ENCODE measurements around the gene ZFP36L2.

The ZFP36L2 gene

DNA sequence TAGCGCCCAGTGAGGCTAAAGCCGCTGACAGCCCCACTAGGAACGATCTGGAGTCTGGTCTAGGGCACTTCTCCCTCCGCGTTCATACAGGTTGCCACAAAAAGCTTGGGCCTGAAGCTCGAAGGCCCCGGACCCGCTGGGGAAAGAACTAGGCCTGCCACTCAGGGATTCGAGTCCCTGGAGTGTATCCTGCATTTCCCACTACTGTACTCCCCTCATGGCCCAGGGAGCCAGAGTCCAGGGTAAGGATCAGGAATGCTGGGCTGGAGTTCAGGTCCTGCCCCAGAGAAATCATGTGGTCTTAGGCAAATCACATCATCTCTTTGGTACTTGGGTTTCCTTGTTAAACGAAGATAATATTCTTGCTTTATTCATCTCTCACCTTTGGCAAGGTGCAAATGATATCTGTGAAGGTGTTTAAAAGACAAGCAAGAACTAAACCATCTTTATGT lies 1.4 kb upstream of the ZFP36L2 start:
- Histone ChIP-seq H3K4me1 (ENCODE audit: control insufficient read depth, insufficient read depth, low read length) (peaks cover 22% of the 10 kb centered on the region), H3K27me3 (ENCODE audit: control insufficient read depth, insufficient read depth, low read length) (no peaks in the 10 kb centered on the region), H3K4me3 (ENCODE audit: low read length) (peak overlapping the region; percentile 68), H3K9ac (ENCODE audit: low read length) (peak overlapping the region; percentile 93), H3K36me3 (ENCODE audit: control insufficient read depth, insufficient read depth, low read length) (peaks cover 10% of the 10 kb centered on the region), H3K9me3 (ENCODE audit: control insufficient read depth, low read length) (no peaks in the 10 kb centered on the region)

- Histone ChIP-seq H3K4me3 (ENCODE audit: low read length) (peak overlapping the region; percentile 68), H3K27me3 (ENCODE audit: control insufficient read depth, insufficient read depth, low read length) (no peaks in the 10 kb centered on the region), H3K9me3 (ENCODE audit: control insufficient read depth, low read length) (no peaks in the 10 kb centered on the region), H3K9ac (ENCODE audit: low read length) (peak overlapping the region; percentile 93), H3K4me1 (ENCODE audit: control insufficient read depth, insufficient read depth, low read length) (peaks cover 22% of the 10 kb centered on the region), H3K36me3 (ENCODE audit: control insufficient read depth, insufficient read depth, low read length) (peaks cover 10% of the 10 kb centered on the region)
These were observed 786 bp upstream of the ZFP36L2 start for GRCh38 chr2:43226955-43227829.

DNA sequence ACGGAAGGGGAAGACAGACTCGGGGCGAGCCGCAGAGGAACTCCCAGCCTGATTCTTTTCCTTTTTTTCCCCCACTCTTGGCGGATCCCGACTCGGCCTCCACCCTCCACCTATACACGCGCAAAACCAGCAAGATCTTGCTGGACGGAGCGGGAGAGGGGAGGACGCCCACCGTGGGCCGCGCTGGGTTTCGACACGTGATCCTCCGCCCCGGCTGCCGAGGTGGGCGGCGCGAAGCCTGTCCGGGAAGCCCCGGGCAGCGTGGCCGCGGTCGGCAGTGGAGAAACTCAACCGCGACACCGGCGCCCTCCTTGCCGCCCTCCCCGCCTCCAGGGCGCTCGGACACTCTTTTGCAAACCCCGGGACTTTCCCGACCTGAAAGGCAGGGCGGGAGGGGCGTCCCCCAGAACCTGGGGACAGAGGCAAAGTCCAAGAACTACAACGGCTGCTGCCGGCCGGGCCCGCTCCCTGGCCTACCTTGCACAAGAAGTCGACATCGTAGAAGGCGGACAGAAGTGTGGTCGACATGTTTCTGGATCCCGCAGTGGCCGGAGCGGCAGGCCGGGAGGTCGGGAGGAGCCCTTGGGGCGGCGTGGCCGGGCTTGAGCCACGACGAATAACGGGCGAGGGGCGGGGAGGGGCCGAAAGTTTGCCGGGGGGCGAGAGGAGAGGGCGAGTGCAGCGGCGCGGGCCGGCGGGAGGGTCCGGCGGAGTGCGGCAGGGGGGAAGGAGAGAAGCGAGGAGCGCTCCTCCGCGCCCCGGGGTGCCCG lies 433 bp downstream of the ZFP36L2 start:
- H3K4me3 ChIP-seq (ENCODE audit: low read length): peak overlapping the region; percentile 76
- H3K4me1 ChIP-seq (ENCODE audit: control insufficient read depth, insufficient read depth, low read length): peaks cover 30% of the 10 kb centered on the region
- peaks cover 10% of the 10 kb centered on the region for H3K36me3 ChIP-seq (ENCODE audit: control insufficient read depth, insufficient read depth, low read length)
- H3K9ac ChIP-seq (ENCODE audit: low read length): peak overlapping the region; percentile 88
- H3K9me3 ChIP-seq (ENCODE audit: control insufficient read depth, low read length): no peaks in the 10 kb centered on the region
- H3K27me3 ChIP-seq (ENCODE audit: control insufficient read depth, insufficient read depth, low read length): no peaks in the 10 kb centered on the region

DNA sequence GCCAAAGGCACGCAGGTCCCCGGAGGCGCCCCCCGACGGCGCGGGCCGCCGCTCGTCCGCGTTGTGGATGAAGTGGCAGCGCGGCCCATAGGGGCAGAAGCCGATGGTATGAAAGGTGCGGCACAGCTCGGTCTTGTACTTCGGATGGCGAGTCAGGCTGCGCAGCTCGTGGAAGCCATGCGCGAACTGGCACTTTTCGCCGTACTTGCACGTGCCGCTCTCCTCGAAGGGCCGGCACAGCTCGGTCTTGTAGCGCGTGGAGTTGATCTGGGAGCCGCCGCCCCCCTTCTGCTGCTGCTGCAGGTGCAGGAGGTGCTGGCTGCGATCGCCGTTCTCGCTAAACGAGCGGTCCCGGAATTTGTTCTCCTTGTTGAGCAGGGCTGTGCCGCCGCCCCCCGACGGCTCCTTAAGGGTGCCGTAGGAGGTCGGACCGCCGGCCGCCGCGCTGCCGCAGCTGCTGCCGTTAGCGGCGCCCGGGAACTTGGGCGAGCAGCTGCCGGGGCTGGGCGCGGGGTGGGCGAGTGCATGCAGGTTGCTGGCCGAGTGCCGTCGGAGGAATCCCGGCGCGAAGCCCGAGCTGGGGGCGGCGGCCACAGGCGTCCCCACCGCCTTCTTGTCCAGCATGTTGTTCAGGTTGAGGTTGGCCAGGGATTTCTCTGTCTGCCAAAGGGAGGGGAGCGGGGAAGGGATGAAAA lies 1.2 kb downstream of the ZFP36L2 start:
- H3K4me1 ChIP-seq (ENCODE audit: control insufficient read depth, insufficient read depth, low read length): peaks cover 34% of the 10 kb centered on the region
- H3K9me3 ChIP-seq (ENCODE audit: control insufficient read depth, low read length): no peaks in the 10 kb centered on the region
- H3K27me3 ChIP-seq (ENCODE audit: control insufficient read depth, insufficient read depth, low read length): no peaks in the 10 kb centered on the region
- peak overlapping the region; percentile 88 for H3K9ac ChIP-seq (ENCODE audit: low read length)
- peaks cover 10% of the 10 kb centered on the region for H3K36me3 ChIP-seq (ENCODE audit: control insufficient read depth, insufficient read depth, low read length)
- peak overlapping the region; percentile 76 for H3K4me3 ChIP-seq (ENCODE audit: low read length)

DNA sequence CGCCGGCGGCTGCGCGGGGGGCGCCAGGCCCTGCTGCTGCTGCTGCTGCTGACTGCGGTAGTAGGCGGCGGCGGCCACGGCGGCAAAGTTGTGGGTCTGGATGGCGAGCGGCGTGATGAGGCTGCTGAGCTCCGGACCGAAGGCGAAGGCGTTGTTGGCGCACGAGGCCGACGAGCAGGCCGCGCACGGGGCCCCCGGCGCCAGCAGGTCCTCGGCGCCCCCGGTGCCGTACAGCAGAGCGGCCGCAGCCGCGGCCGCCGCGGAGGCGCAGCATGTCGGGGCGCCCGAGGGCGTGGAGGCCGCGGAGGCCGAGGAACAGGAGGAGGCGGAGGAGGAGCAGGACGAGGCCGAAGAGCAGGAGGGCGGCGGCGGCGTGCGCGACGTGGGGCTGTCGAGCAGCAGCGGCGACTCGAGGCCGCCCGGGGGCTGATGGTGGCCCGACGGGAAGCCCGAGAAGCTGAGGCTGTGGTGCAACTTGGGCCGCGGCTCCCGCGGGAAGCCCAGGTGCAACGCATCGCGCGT lies 1.8 kb downstream of the ZFP36L2 start:
- Histone ChIP-seq H3K27me3 (ENCODE audit: control insufficient read depth, insufficient read depth, low read length) (no peaks in the 10 kb centered on the region), H3K4me1 (ENCODE audit: control insufficient read depth, insufficient read depth, low read length) (peaks cover 33% of the 10 kb centered on the region), H3K9ac (ENCODE audit: low read length) (peak overlapping the region; percentile 88), H3K9me3 (ENCODE audit: control insufficient read depth, low read length) (no peaks in the 10 kb centered on the region), H3K4me3 (ENCODE audit: low read length) (peak overlapping the region; percentile 76), H3K36me3 (ENCODE audit: control insufficient read depth, insufficient read depth, low read length) (peaks cover 10% of the 10 kb centered on the region)

- Histone ChIP-seq H3K9me3 (ENCODE audit: control insufficient read depth, low read length) (no peaks in the 10 kb centered on the region), H3K36me3 (ENCODE audit: control insufficient read depth, insufficient read depth, low read length) (peaks cover 10% of the 10 kb centered on the region), H3K9ac (ENCODE audit: low read length) (peak overlapping the region; percentile 88), H3K27me3 (ENCODE audit: control insufficient read depth, insufficient read depth, low read length) (no peaks in the 10 kb centered on the region), H3K4me3 (ENCODE audit: low read length) (peak overlapping the region; percentile 83), H3K4me1 (ENCODE audit: control insufficient read depth, insufficient read depth, low read length) (peaks cover 32% of the 10 kb centered on the region)
These were observed 2.3 kb downstream of the ZFP36L2 start for GRCh38 chr2:43224131-43224570.

- peaks cover 32% of the 10 kb centered on the region for H3K4me1 ChIP-seq (ENCODE audit: control insufficient read depth, insufficient read depth, low read length)
- peak overlapping the region; percentile 83 for H3K4me3 ChIP-seq (ENCODE audit: low read length)
- H3K9me3 ChIP-seq (ENCODE audit: control insufficient read depth, low read length): no peaks in the 10 kb centered on the region
- H3K36me3 ChIP-seq (ENCODE audit: control insufficient read depth, insufficient read depth, low read length): peaks cover 10% of the 10 kb centered on the region
- no peaks in the 10 kb centered on the region for H3K27me3 ChIP-seq (ENCODE audit: control insufficient read depth, insufficient read depth, low read length)
- H3K9ac ChIP-seq (ENCODE audit: low read length): peak overlapping the region; percentile 88
These were observed 2.8 kb downstream of the ZFP36L2 start for GRCh38 chr2:43223521-43224001.

GRCh38 chr2:43222475-43223309 lies 3.7 kb downstream of the ZFP36L2 start:
- peaks cover 10% of the 10 kb centered on the region for H3K36me3 ChIP-seq (ENCODE audit: control insufficient read depth, insufficient read depth, low read length)
- peak overlapping the region; percentile 88 for H3K9ac ChIP-seq (ENCODE audit: low read length)
- H3K27me3 ChIP-seq (ENCODE audit: control insufficient read depth, insufficient read depth, low read length): no peaks in the 10 kb centered on the region
- H3K9me3 ChIP-seq (ENCODE audit: control insufficient read depth, low read length): no peaks in the 10 kb centered on the region
- peaks cover 32% of the 10 kb centered on the region for H3K4me1 ChIP-seq (ENCODE audit: control insufficient read depth, insufficient read depth, low read length)
- peak overlapping the region; percentile 39 for H3K4me3 ChIP-seq (ENCODE audit: low read length)

DNA sequence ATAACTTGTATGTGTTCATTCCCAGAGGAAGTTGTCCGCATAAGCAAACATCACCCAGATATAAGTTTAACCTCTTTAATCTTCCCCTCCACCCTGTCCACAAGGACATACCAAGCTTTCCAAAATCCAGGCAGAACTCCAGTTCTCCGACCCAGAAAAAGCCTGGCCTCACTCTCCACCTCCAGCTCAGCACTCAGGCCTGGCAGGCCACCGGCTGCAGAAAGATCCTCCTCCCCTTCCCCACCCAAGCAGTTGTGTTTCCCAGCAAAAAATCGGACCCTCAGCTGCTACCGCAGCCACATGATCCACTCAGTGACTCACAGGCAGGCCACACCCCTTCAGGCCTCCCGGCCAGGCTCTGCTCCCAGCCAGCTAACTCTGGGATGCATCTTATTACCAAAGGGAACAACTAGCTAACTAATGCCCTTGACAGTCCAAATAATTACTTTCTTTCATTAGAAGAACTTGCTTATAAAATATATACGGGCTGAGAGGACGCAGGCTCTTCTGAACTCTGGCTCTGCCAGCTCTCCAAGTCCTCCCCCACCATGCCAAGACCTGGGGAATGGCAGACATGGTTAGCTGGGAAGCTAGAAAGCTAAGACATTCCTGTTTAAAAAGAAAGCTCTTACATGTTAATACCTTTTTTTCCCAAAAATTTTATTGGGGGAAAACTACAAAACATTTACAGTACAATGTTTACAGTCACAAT lies 4.5 kb downstream of the ZFP36L2 start:
- H3K9ac ChIP-seq (ENCODE audit: low read length): peak overlapping the region; percentile 88
- peaks cover 35% of the 10 kb centered on the region for H3K4me1 ChIP-seq (ENCODE audit: control insufficient read depth, insufficient read depth, low read length)
- H3K36me3 ChIP-seq (ENCODE audit: control insufficient read depth, insufficient read depth, low read length): peaks cover 10% of the 10 kb centered on the region
- H3K27me3 ChIP-seq (ENCODE audit: control insufficient read depth, insufficient read depth, low read length): no peaks in the 10 kb centered on the region
- H3K4me3 ChIP-seq (ENCODE audit: low read length): peak overlapping the region; percentile 39
- H3K9me3 ChIP-seq (ENCODE audit: control insufficient read depth, low read length): no peaks in the 10 kb centered on the region

DNA sequence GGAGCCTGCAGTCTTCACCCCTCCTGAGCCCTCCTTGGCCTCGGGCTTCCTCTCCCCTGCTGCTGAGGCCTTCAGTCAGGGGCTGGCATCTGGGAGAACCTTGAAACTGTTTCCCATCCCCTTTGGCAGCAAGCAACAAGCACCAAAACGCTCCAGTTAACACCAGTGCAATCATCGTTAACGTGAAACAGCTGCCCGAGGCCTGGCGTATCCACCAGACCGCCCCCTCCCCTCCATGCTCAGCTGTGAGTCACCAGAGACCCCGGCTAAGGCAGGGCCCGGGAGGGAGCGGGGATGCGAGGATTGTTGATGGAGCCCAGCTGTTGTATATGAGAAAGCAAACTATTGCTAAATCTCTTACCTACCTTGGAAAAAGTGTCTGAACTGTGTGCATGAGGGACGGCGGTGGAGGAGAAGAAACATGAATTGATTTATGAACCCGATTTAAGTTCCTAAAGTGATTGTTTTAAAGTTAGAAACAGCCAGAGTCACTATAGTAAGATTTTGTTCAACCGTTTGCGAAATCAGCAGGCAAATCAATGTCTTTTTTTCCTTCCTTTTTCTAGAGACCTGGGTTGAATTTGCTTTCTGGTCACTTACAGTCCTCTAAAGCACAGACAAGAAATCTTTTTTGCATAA lies 5.2 kb downstream of the ZFP36L2 start:
- Histone ChIP-seq H3K27me3 (ENCODE audit: control insufficient read depth, insufficient read depth, low read length) (no peaks in the 10 kb centered on the region), H3K4me1 (ENCODE audit: control insufficient read depth, insufficient read depth, low read length) (peaks cover 35% of the 10 kb centered on the region), H3K4me3 (ENCODE audit: low read length) (peak overlapping the region; percentile 39), H3K9ac (ENCODE audit: low read length) (peak overlapping the region; percentile 88), H3K36me3 (ENCODE audit: control insufficient read depth, insufficient read depth, low read length) (peaks cover 10% of the 10 kb centered on the region), H3K9me3 (ENCODE audit: control insufficient read depth, low read length) (no peaks in the 10 kb centered on the region)
